Adrenal gland (tissue), 12 donors: ENCODE measurements around the gene ZFP64. TPM values are rescaled to one million over a fixed set of nuclear protein-coding genes. Genes with fewer than 3 reads are reported as not detected.
"Not testable (repeated sequence)": the region's sequence is repeated elsewhere in the genome, so short reads cannot be mapped to it uniquely, and the experiment has no call there.

Experiments
- DNase-seq, 7 donors: peaks; one replicate each; pipeline ENCODE4 v3.0.0-alpha.2; 2019 to 2020
- H3K27ac ChIP-seq, 5 donors: fragments of 200-600 bp; sonication (generic) in 4 of 5; 1 replicate in 3 of 5; 2 replicates in 2 of 5; pipeline versions ENCODE4 v1.5.1 to v1.8.0; 2016 to 2020; ENCODE audit warnings: mild to moderate bottlenecking in 1 of 5
- H3K27me3 ChIP-seq: fragments of 200-600 bp; 2 replicates; pipeline ENCODE4 v1.8.0; 2021
- H3K36me3 ChIP-seq, 2 donors: fragments of 200-600 bp; replicated peaks in 1 of 2; 1 replicate in 1 of 2; 2 replicates in 1 of 2; pipeline versions ENCODE4 v1.5.1 to v1.8.0; 2018 to 2022
- H3K4me1 ChIP-seq, 2 donors: fragments of 200-600 bp; replicated peaks in 1 of 2; 1 replicate in 1 of 2; 2 replicates in 1 of 2; pipeline versions ENCODE4 v1.5.1 to v1.8.0; 2018 to 2021
- H3K4me3 ChIP-seq, 4 donors: fragments of 200-600 bp; sonication (generic) in 3 of 4; one replicate each; pipeline ENCODE4 v1.5.1; 2016 to 2018
- H3K9me3 ChIP-seq, 3 donors: fragments of 200-600 bp; sonication (generic) in 1 of 3; replicated peaks in 1 of 3; 1 replicate in 2 of 3; 2 replicates in 1 of 3; pipeline versions ENCODE4 v1.5.1 to v1.8.0; 2016 to 2021
- CTCF ChIP-seq, 6 experiments: fragments of 450-650 bp in 4 of 6; fragments of 200-600 bp in 2 of 6; sonication (generic) in 1 of 6; IDR thresholded peaks; 1 replicate in 5 of 6; 2 replicates in 1 of 6; pipeline versions ENCODE4 v1.5.1 to v1.8.0; 2016 to 2021; ENCODE audit warnings: antibody characterized with exemption in 6 of 6, mild to moderate bottlenecking in 2 of 6, moderate library complexity in 1 of 6
- POLR2A ChIP-seq, 2 donors: fragments of 450-650 bp; IDR thresholded peaks; one replicate each; pipeline ENCODE4 v1.6.1; 2017; ENCODE audit warnings: antibody characterized with exemption in 2 of 2, mild to moderate bottlenecking in 2 of 2, moderate library complexity in 1 of 2
- WGBS, 4 donors: extraction: QIAGEN DNeasy Blood & Tissue Kit in 2 of 4; methylation state at CpG; one replicate each; pipeline versions ENCODE4 v1.1.5 to v1.1.7; 2013 to 2017; 5-methylcytosine and 5-hydroxymethylcytosine counted together
- intact Hi-C, 2 donors: fragments of 100-400 bp; cut with DNase I; formaldehyde crosslinking; loops; one replicate each; pipeline versions ENCODE4 v1.14.1 to v1.15.0; 2022 to 2023
- polyA plus RNA-seq, 3 donors: library from polyadenylated mRNA; stranded (reverse); fragments of 200-250 nt in 2 of 3; fragments of 350-450 nt in 1 of 3; fragmentation: Illumina TruSeq in 1 of 3; extraction: RNeasy Lipid Tissue Mini Kit (QIAGEN cat#74804) in 1 of 3; gene quantifications; one replicate each; pipeline ENCODE4 v1.2.3, GENCODE V29; 2013 to 2014
- total RNA-seq, 9 donors: library from RNA; depleted of rRNA in 4 of 9; stranded (reverse); fragments of >200 nt in 4 of 9; fragments of 120-200 nt in 1 of 9; fragmentation: NEBNext Ultra II Directional in 1 of 9; extraction: Animal tissue kit (Norgen Biotek cat#: 25700) in 1 of 9; gene quantifications; one replicate each; pipeline versions ENCODE4 v1.1.0 to v1.2.4, GENCODE V29; 2013 to 2023
- donor health status: healthy with polysubstance abuse.
- donor health status: Bipolar disorder and iron deficiency.
- donor health status: DM: yes; HTN: yes; CAD: no.
- donor health status: DM: no; HTN: no; CAD: no.
- donor health status: DM: no; HTN: no; CAD: no.
- donor health status: DM: yes; HTN: yes; CAD: no.

Gene ZFP64
- total and polyA plus RNA-seq, 12 donors, result 2.3 to 27.6 (median 13.4) TPM

- TF ChIP-seq CTCF (IDR thresholded peaks at IDR 0.05), result no peak
- no peak for TF ChIP-seq POLR2A (IDR thresholded peaks at IDR 0.05)
- Histone ChIP-seq H3K27ac (no peak overlapping the region), H3K9me3 (no peaks in the 10 kb centered on the region), H3K4me1 (peaks cover 0 to 10% of the 10 kb centered on the region in 2 donors), H3K36me3 (no peaks in the 10 kb centered on the region), H3K4me3 (no peak overlapping the region), H3K27me3 (no peaks in the 10 kb centered on the region)
- intact Hi-C loops, result no loop called here
- 48 to 75% (median 68%) methylated on average over 1 of the region's 1 CpG for WGBS, 4 donors
- DNase-seq, result peak in 1 of 7 donors; percentile 40
Measured at GRCh38 chr20:52193133-52193532, 1.6 kb upstream of the ZFP64 start.

- DNase-seq, H3K27me3 ChIP-seq, H3K27ac ChIP-seq, H3K9me3 ChIP-seq, H3K36me3 ChIP-seq, intact Hi-C loops, H3K4me3 ChIP-seq: not testable (repeated sequence)
- WGBS, 4 donors, result 88 to 95% (median 91%) methylated on average over 2 of the region's 2 CpGs
- peaks cover 0 to 10% of the 10 kb centered on the region in 2 donors for H3K4me1 ChIP-seq
Measured at GRCh38 chr20:52192719-52193007, 1.1 kb upstream of the ZFP64 start.

GRCh38 chr20:52191916-52192718 lies 538 bp upstream of the ZFP64 start:
- Histone ChIP-seq H3K36me3 (no peaks in the 10 kb centered on the region), H3K27me3 (no peaks in the 10 kb centered on the region), H3K4me1 (peaks cover 0 to 10% of the 10 kb centered on the region in 2 donors), H3K9me3 (no peaks in the 10 kb centered on the region), H3K4me3 (peak overlapping the region; percentile 84 to 96 (median 92)), H3K27ac (peak overlapping the region; percentile 65 to 88 (median 85))
- 0 to 1% (median 0%) methylated on average over 6 to 61 of the region's 61 CpGs for WGBS, 4 donors
- peak; percentile 29 to 66 (median 45) for DNase-seq
- TF ChIP-seq POLR2A (IDR thresholded peaks at IDR 0.05) (no peak), CTCF (IDR thresholded peaks at IDR 0.05) (peak in 5 of 6 experiments; percentile 11 to 28 (median 19))
- intact Hi-C loops, result no loop called here

GRCh38 chr20:52190437-52191131 lies 995 bp downstream of the ZFP64 start:
- peak overlapping the region; percentile 84 to 96 (median 92) for H3K4me3 ChIP-seq
- no peak for TF ChIP-seq CTCF (IDR thresholded peaks at IDR 0.05)
- no peak for TF ChIP-seq POLR2A (IDR thresholded peaks at IDR 0.05)
- peaks cover 0 to 10% of the 10 kb centered on the region in 2 donors for H3K36me3 ChIP-seq
- intact Hi-C loops, result no loop called here
- no peaks in the 10 kb centered on the region for H3K9me3 ChIP-seq
- peaks cover 0 to 10% of the 10 kb centered on the region in 2 donors for H3K4me1 ChIP-seq
- 13 to 32% (median 15%) methylated on average over 8 to 15 of the region's 15 CpGs for WGBS, 4 donors
- H3K27ac ChIP-seq, result peak overlapping the region in 4 of 5 donors; percentile 65 to 88 (median 86)
- no peaks in the 10 kb centered on the region for H3K27me3 ChIP-seq
- peak in 5 of 7 donors; percentile 23 to 33 (median 25) for DNase-seq
